ENCODE measurements around the gene LTO1. TPM values are rescaled to one million over a fixed set of nuclear protein-coding genes. Genes with fewer than 3 reads are reported as not detected.

The LTO1 gene
- total RNA-seq, 1 experiment from 2014 or later = 36.7 TPM

- H3K9me3 Mint-ChIP-seq (ENCODE audit: low read depth, unreplicated experiment) = no peaks in the 10 kb centered on the region
- CTCF ChIA-PET = no interaction called here
- peaks cover 5% of the 10 kb centered on the region for H3K4me1 Mint-ChIP-seq (ENCODE audit: low read depth, unreplicated experiment)
- H3K4me3 Mint-ChIP-seq (ENCODE audit: low read depth, unreplicated experiment) = no peak overlapping the region
- H3K27ac Mint-ChIP-seq (ENCODE audit: unreplicated experiment) = no peak overlapping the region
- TF ChIP-seq CTCF (IDR thresholded peaks at IDR 0.05; ENCODE audit: unreplicated experiment) = no peak
- peaks cover 100% of the 10 kb centered on the region for H3K36me3 Mint-ChIP-seq (ENCODE audit: insufficient read depth, unreplicated experiment)
- intact Hi-C loops (cut with micrococcal nuclease; ENCODE audit: unreplicated experiment) = no loop called here
- no peaks in the 10 kb centered on the region for H3K27me3 Mint-ChIP-seq (ENCODE audit: unreplicated experiment)
- DNase-seq = no peak
- no TSS peak for BruUV-seq (replicated peaks)
Measured at GRCh38 chr11:69648679-69649575, 26.2 kb downstream of the LTO1 start.

GRCh38 chr11:69647761-69648497 lies 27.2 kb downstream of the LTO1 start:
- no TSS peak for BruUV-seq (replicated peaks)
- H3K4me1 Mint-ChIP-seq (ENCODE audit: low read depth, unreplicated experiment) = peaks cover 8% of the 10 kb centered on the region

GRCh38 chr11:69647390-69647748 lies 27.8 kb downstream of the LTO1 start:
- Mint-ChIP-seq H3K36me3 (ENCODE audit: insufficient read depth, unreplicated experiment) (peaks cover 98% of the 10 kb centered on the region), H3K4me3 (ENCODE audit: low read depth, unreplicated experiment) (no peak overlapping the region), H3K9me3 (ENCODE audit: low read depth, unreplicated experiment) (no peaks in the 10 kb centered on the region), H3K27me3 (ENCODE audit: unreplicated experiment) (no peaks in the 10 kb centered on the region), H3K27ac (ENCODE audit: unreplicated experiment) (peak overlapping the region; percentile 63), H3K4me1 (ENCODE audit: low read depth, unreplicated experiment) (peaks cover 8% of the 10 kb centered on the region)
- intact Hi-C loops (cut with micrococcal nuclease; ENCODE audit: unreplicated experiment) = no loop called here
- DNase-seq = no peak
- no peak for TF ChIP-seq CTCF (IDR thresholded peaks at IDR 0.05; ENCODE audit: unreplicated experiment)
- CTCF ChIA-PET = no interaction called here
- BruUV-seq (replicated peaks) = no TSS peak

More at GRCh38 chr11:69647761-69648497, 27.2 kb downstream of the LTO1 start:
- TF ChIP-seq CTCF (IDR thresholded peaks at IDR 0.05; ENCODE audit: unreplicated experiment) = no peak
- CTCF ChIA-PET = no interaction called here
- H3K36me3 Mint-ChIP-seq (ENCODE audit: insufficient read depth, unreplicated experiment) = peaks cover 100% of the 10 kb centered on the region
- H3K27ac Mint-ChIP-seq (ENCODE audit: unreplicated experiment) = peak overlapping the region; percentile 63
- DNase-seq = no peak
- no peaks in the 10 kb centered on the region for H3K27me3 Mint-ChIP-seq (ENCODE audit: unreplicated experiment)
- intact Hi-C loops (cut with micrococcal nuclease; ENCODE audit: unreplicated experiment) = no loop called here
- H3K9me3 Mint-ChIP-seq (ENCODE audit: low read depth, unreplicated experiment) = no peaks in the 10 kb centered on the region
- H3K4me3 Mint-ChIP-seq (ENCODE audit: low read depth, unreplicated experiment) = no peak overlapping the region

GRCh38 chr11:69646493-69647389 lies 28.4 kb downstream of the LTO1 start:
- H3K27me3 Mint-ChIP-seq (ENCODE audit: unreplicated experiment) = no peaks in the 10 kb centered on the region
- peak overlapping the region; percentile 63 for H3K27ac Mint-ChIP-seq (ENCODE audit: unreplicated experiment)
- no peak for DNase-seq
- CTCF ChIA-PET = no interaction called here
- peaks cover 8% of the 10 kb centered on the region for H3K4me1 Mint-ChIP-seq (ENCODE audit: low read depth, unreplicated experiment)
- peaks cover 98% of the 10 kb centered on the region for H3K36me3 Mint-ChIP-seq (ENCODE audit: insufficient read depth, unreplicated experiment)
- no peaks in the 10 kb centered on the region for H3K9me3 Mint-ChIP-seq (ENCODE audit: low read depth, unreplicated experiment)
- BruUV-seq (replicated peaks) = no TSS peak
- TF ChIP-seq CTCF (IDR thresholded peaks at IDR 0.05; ENCODE audit: unreplicated experiment) = no peak
- intact Hi-C loops (cut with micrococcal nuclease; ENCODE audit: unreplicated experiment) = no loop called here
- H3K4me3 Mint-ChIP-seq (ENCODE audit: low read depth, unreplicated experiment) = no peak overlapping the region
